ENCODE data around the gene RMRP.

Gene RMRP

GRCh38 chr9:35686222-35687203, 28.7 kb upstream of the RMRP start:
- DNase-seq = no peak

GRCh38 chr9:35685506-35685905, 27.7 kb upstream of the RMRP start:
- no peak for DNase-seq

GRCh38 chr9:35684921-35685320, 27.1 kb upstream of the RMRP start:
- DNase-seq = no peak

GRCh38 chr9:35683323-35683722, 25.5 kb upstream of the RMRP start:
- DNase-seq = no peak

- no peak for DNase-seq
Observed at GRCh38 chr9:35682520-35683315, 24.9 kb upstream of the RMRP start.

- DNase-seq = no peak
Observed at GRCh38 chr9:35682051-35682450, 24.2 kb upstream of the RMRP start.

- no peak for DNase-seq
Observed at GRCh38 chr9:35681341-35682002, 23.7 kb upstream of the RMRP start.

GRCh38 chr9:35680331-35681105, 22.7 kb upstream of the RMRP start:
- no peak for DNase-seq

GRCh38 chr9:35679766-35680330, 22.0 kb upstream of the RMRP start:
- DNase-seq = no peak

GRCh38 chr9:35679091-35679490, 21.3 kb upstream of the RMRP start:
- no peak for DNase-seq

GRCh38 chr9:35675732-35676392, 18.0 kb upstream of the RMRP start:
- peak; percentile 43 to 56 for DNase-seq

- no peak for DNase-seq
Observed at GRCh38 chr9:35675204-35675603, 17.4 kb upstream of the RMRP start.

- DNase-seq = no peak
Observed at GRCh38 chr9:35674025-35674361, 16.2 kb upstream of the RMRP start.

- no peak for DNase-seq
Observed at GRCh38 chr9:35673132-35674024, 15.6 kb upstream of the RMRP start, which contains the start of gene CA9. Gene CA9 (plus strand): TSS chr9:35673928. CDS start chr9:35673960, 32 bp downstream.

GRCh38 chr9:35669331-35670145, 11.7 kb upstream of the RMRP start:
- DNase-seq = no peak

GRCh38 chr9:35667939-35668338, 10.1 kb upstream of the RMRP start:
- no peak for DNase-seq

- no peak for DNase-seq
Observed at GRCh38 chr9:35666549-35666948, 8.7 kb upstream of the RMRP start.

- no peak for DNase-seq
Observed at GRCh38 chr9:35666045-35666444, 8.2 kb upstream of the RMRP start.

GRCh38 chr9:35665471-35665818, 7.6 kb upstream of the RMRP start:
- DNase-seq = no peak

Data from stimulated activated CD4-positive, alpha-beta T cell treated with anti-CD3 and anti-CD28 coated beads, Interleukin-2, amount 100 ng/mL, for 24 hours (primary cell).